Subcutaneous abdominal adipose tissue (tissue), 5 donors: ENCODE results near the gene ZNHIT3.
"Not testable (repeated sequence)": the region's sequence is repeated elsewhere in the genome, so short reads cannot be mapped to it uniquely, and the experiment has no call there.

Experiments
- H3K27ac ChIP-seq: one replicate; pipeline ENCODE4 v1.7.0; 2013; ENCODE audit warnings: low read depth, mild to moderate bottlenecking, inconsistent platforms, low read length, moderate library complexity
- H3K27me3 ChIP-seq, 5 donors: one replicate each; pipeline ENCODE4 v1.7.0; 2013; ENCODE audit warnings: low read length in 5 of 5, inconsistent platforms in 1 of 5; ENCODE audit not compliant: control insufficient read depth in 5 of 5, insufficient read depth in 4 of 5
- H3K36me3 ChIP-seq, 5 donors: one replicate each; pipeline ENCODE4 v1.7.0; 2013; ENCODE audit warnings: low read length in 5 of 5; ENCODE audit not compliant: control insufficient read depth in 5 of 5, insufficient read depth in 5 of 5
- H3K4me1 ChIP-seq, 5 donors: one replicate each; pipeline ENCODE4 v1.7.0; 2013; ENCODE audit warnings: low read length in 5 of 5, mild to moderate bottlenecking in 3 of 5, moderate library complexity in 1 of 5; ENCODE audit not compliant: control insufficient read depth in 5 of 5, insufficient read depth in 5 of 5
- H3K4me3 ChIP-seq, 5 donors: one replicate each; pipeline ENCODE4 v1.7.0; 2013; ENCODE audit warnings: low read length in 5 of 5, low read depth in 1 of 5
- H3K9ac ChIP-seq, 5 donors: one replicate each; pipeline ENCODE4 v1.7.0; 2013; ENCODE audit warnings: low read length in 5 of 5, mild to moderate bottlenecking in 4 of 5, moderate library complexity in 3 of 5
- H3K9me3 ChIP-seq, 5 donors: one replicate each; pipeline ENCODE4 v1.7.0; 2013; ENCODE audit warnings: low read length in 5 of 5; ENCODE audit not compliant: control insufficient read depth in 5 of 5
- donor health status: healthy.
- donor health status: healthy.
- donor health status: healthy.
- donor health status: healthy.
- donor health status: healthy.

Gene ZNHIT3

DNA sequence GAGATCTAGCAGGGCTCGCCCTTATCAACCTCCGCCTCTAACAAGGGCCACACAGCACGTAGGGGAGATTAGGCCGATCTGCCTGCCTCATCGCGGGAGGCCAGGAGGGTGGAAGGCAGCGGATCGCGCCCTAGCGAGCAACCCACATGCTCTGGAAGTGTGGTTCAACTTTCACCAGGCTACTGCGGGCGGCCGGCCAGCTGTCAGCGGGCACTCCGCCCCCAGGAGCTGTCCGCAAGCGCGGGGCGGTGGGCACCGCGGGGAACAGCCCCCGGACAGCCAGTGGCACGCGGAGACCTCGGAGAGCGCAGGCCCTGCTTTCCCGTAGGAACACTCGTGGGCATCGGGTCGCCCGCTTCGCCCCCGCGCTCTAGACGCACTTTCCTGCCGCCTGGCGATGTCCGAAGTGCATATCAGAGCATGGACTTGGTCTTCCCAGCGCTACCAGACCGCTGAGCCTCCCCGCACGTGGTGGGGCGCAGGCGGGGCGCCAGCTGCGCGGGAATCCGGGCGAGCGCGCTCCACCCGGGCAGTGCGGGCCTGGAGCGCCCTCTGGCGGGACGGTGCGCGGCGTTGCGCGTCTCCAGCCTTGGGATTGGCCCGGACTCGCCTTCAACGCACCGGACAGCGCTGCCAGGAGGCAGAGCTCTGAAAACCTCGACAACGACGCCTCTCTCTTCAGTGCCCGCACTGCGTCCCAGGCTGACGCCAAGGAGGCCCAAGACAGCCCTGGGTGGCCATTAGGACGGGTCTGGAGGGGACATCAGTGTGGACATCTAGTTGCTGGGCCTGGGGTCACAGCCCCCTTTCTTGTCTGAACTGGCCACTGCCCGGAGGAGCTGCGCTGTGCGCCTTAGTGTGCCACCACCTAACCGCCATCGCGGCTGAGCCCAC lies 3.6 kb upstream of the ZNHIT3 start:
- Histone ChIP-seq H3K27ac (no peak overlapping the region), H3K9ac (peak overlapping the region in 3 of 5 donors; percentile 58 to 68 (median 66)), H3K9me3 (no peaks in the 10 kb centered on the region), H3K4me1 (peaks cover 1 to 36% (median 31%) of the 10 kb centered on the region in 5 donors), H3K4me3 (peak overlapping the region; percentile 59 to 68 (median 65)), H3K27me3 (peaks cover 0 to 3% (median 3%) of the 10 kb centered on the region in 5 donors), H3K36me3 (no peaks in the 10 kb centered on the region)

DNA sequence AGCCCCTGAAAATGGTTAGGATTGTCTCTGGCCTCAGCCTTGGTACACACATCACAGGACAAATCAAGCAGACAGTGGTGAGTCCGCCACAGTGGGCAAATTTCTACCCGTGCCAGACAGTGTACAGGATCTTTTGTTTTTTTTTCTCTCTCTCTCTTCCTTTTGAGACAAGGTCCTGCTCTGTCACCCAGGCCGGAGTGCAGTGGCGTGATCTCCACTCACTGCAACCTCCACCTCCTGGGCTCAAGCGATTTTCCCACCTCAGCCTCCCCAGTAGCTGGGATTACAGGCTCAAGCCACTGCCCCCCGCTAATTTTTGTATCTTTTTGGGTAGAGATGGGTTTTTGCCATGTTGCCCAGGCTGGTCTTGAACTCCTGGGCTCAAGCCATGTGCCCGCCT lies 2.5 kb upstream of the ZNHIT3 start:
- H3K27me3 ChIP-seq, H3K4me3 ChIP-seq, H3K36me3 ChIP-seq, H3K9me3 ChIP-seq, H3K9ac ChIP-seq, H3K27ac ChIP-seq: not testable (repeated sequence)
- peaks cover 1 to 37% (median 34%) of the 10 kb centered on the region in 5 donors for H3K4me1 ChIP-seq

DNA sequence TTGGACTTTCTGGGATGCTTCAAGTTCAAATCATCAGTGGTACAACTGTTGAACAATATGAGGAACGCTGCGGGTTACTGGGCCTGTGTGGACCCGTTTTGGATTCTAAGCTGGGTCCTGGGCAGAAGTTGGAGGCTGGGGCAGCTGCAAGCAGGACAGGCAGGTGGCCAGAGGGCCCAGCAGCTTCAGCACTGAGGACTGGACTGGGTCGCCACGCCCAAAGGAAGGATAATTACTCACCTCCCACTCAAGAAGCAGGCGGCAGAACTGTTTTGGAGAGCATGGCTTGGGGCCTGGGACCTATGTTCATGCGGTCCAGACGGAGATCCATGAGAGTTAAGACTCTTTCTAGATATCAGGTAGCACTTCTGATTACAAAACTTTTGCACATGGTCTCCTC lies 1.5 kb upstream of the ZNHIT3 start:
- Histone ChIP-seq H3K36me3 (peaks cover 0 to 4% (median 0%) of the 10 kb centered on the region in 5 donors), H3K9me3 (no peaks in the 10 kb centered on the region), H3K27ac (no peak overlapping the region), H3K4me3 (no peak overlapping the region), H3K4me1 (peaks cover 1 to 37% (median 34%) of the 10 kb centered on the region in 5 donors), H3K27me3 (peaks cover 0 to 3% (median 0%) of the 10 kb centered on the region in 5 donors), H3K9ac (no peak overlapping the region)

DNA sequence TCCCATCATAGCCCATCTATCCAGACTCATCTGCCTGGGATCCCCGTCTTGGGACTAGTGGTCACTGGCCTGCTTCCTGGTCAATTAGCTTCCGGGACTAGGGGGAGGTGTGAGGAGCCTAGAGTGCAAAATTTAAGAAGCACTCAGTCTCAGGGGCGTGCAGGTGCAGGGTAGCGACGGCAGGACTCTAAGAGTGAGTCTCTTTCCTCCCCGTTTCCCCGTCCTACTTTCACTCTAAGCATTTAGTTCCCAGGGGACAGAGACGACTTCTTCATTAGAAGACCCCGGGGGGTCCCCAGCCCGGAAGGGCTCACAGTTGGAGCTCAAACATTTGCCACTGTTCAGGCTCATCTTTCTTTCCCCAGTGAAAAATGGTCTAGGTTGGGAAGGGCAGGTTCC lies 677 bp upstream of the ZNHIT3 start:
- H3K4me1 ChIP-seq: peaks cover 1 to 37% (median 34%) of the 10 kb centered on the region in 5 donors
- H3K9ac ChIP-seq: peak overlapping the region in 2 of 5 donors; percentile 95 to 98
- H3K27ac ChIP-seq: no peak overlapping the region
- H3K36me3 ChIP-seq: peaks cover 0 to 4% (median 0%) of the 10 kb centered on the region in 5 donors
- H3K27me3 ChIP-seq: peaks cover 0 to 3% (median 0%) of the 10 kb centered on the region in 5 donors
- no peaks in the 10 kb centered on the region for H3K9me3 ChIP-seq
- peak overlapping the region; percentile 86 to 96 (median 95) for H3K4me3 ChIP-seq

DNA sequence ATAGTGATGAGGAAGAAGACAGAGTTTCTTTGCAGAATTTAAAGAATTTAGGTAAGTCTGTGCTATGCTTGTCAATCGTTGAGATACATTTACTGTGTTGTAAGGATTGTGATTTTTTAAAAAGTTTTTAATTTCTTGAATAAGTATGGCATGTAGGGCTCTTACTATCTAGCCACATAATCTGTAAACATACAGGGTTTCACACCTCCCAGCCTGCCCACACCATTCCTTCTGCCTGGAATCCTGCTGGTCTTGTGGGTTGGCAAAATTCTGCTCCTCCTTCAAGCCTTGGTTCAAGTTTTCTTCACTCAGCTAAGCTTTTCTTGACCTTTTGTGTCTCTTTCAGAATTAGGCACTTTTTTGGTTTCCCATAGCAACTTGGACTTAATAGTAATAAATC lies 7.5 kb downstream of the ZNHIT3 start:
- Histone ChIP-seq H3K9ac (no peak overlapping the region), H3K27me3 (no peaks in the 10 kb centered on the region), H3K4me3 (no peak overlapping the region), H3K4me1 (peaks cover 0 to 22% (median 10%) of the 10 kb centered on the region in 5 donors), H3K9me3 (no peaks in the 10 kb centered on the region), H3K36me3 (peaks cover 14 to 75% (median 61%) of the 10 kb centered on the region in 5 donors), H3K27ac (no peak overlapping the region)

DNA sequence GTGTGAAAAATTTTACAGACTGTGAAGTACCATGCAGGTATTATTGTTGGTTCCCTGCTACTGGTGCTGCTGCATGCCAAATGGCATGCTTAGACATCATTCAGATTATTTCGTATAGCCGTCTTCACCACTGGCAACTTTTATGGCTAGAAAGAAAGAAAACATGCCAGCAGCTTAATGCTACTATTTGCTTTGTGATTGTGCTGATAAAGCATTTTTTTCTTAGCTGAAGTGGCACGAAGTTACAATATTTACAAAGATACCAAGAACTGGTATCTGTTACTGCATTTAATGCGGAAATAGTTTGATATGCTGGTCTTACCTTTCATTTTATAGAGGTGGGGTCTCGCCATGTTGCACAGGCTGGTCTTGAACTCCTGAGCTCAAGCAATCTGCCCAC lies 8.2 kb downstream of the ZNHIT3 start:
- Histone ChIP-seq H3K27ac (no peak overlapping the region), H3K4me3 (no peak overlapping the region), H3K9me3 (no peaks in the 10 kb centered on the region), H3K4me1 (peaks cover 0 to 22% (median 10%) of the 10 kb centered on the region in 5 donors), H3K27me3 (no peaks in the 10 kb centered on the region), H3K9ac (no peak overlapping the region), H3K36me3 (peaks cover 14 to 75% (median 61%) of the 10 kb centered on the region in 5 donors)

DNA sequence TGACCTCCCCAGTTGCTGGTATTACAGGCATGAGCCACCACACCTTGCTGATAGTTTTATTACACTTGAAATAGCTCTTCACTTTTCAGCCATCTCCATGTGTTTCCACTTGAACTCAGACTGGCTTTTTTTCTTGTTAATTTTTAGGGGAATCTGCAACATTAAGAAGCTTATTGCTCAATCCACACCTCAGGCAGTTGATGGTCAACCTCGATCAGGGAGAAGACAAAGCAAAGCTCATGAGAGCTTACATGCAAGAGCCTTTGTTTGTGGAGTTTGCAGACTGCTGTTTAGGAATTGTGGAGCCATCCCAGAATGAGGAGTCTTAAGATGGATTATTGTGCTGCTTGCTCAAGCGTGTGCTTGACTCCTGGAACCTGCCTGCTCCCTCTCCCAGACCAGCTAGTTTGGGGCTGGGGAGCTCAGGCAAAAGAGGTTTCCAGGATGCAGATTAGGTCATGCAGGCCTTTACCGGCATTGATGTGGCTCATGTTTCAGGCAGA lies 8.6 kb downstream of the ZNHIT3 start:
- Histone ChIP-seq H3K4me1 (peaks cover 0 to 22% (median 10%) of the 10 kb centered on the region in 5 donors), H3K27me3 (no peaks in the 10 kb centered on the region), H3K9me3 (no peaks in the 10 kb centered on the region), H3K27ac (no peak overlapping the region), H3K4me3 (no peak overlapping the region), H3K9ac (no peak overlapping the region), H3K36me3 (peaks cover 14 to 76% (median 61%) of the 10 kb centered on the region in 5 donors)

DNA sequence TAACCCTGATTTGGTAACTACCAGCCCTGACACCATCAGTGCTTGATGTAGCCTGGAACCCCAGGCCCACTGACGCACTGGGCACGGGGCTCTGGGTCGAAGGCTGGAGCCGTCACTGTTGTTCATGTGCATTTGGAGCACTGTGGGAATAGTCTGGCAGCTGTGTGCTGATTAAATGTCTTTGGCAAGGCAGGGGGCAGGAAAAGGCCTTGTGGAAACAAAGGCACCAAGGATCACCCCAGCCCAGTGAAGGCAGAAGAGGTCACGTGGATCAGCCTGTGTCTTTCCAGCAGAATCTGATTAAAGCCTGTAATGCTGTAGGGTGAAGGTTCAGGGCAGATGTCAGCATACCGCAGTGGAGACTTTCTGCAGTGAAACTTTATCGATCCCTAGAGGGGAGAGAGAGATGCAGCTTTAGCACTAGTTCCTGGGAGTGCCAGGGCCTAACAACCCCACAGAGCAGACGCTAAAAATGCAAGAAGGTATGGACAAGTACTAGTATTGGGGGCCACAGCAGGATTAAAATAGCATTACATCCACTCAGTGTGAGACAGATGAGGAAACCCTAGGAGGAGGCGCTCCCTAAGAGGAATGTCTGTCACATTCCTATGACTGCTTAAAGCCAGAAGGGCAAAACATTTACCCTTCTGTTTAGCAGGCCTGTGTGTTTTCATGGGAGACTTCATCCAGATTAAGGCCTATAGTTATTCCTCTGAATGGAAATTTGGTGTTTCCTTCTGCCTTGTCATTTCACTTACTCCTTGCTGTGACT lies 9.7 kb downstream of the ZNHIT3 start:
- no peaks in the 10 kb centered on the region for H3K9me3 ChIP-seq
- peaks cover 17 to 84% (median 69%) of the 10 kb centered on the region in 5 donors for H3K36me3 ChIP-seq
- H3K27ac ChIP-seq: peak overlapping the region; percentile 39
- no peak overlapping the region for H3K4me3 ChIP-seq
- no peak overlapping the region for H3K9ac ChIP-seq
- H3K4me1 ChIP-seq: peaks cover 0 to 22% (median 10%) of the 10 kb centered on the region in 5 donors
- H3K27me3 ChIP-seq: no peaks in the 10 kb centered on the region

DNA sequence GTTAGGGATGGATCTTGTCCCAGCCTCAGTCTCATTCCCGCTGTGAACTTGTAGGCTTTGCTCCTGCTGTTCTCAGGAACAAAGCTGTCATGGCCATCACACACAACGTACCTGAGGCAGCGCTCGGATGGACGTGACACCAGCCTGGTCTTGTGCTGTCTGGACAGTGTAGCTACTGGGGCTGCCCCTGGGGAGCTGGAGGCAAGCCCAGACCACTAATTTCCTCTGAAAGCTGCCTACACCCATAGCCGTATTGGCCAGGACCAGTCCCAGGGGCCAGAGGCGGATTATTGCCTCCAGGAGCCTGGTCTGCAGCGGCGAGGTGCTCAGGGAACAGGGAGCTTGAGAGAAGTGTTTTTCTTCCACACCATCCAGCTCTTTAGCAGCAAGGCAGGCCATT lies 11.7 kb downstream of the ZNHIT3 start:
- no peak overlapping the region for H3K27ac ChIP-seq
- no peaks in the 10 kb centered on the region for H3K9me3 ChIP-seq
- H3K36me3 ChIP-seq: peaks cover 17 to 77% (median 68%) of the 10 kb centered on the region in 5 donors
- no peaks in the 10 kb centered on the region for H3K27me3 ChIP-seq
- no peak overlapping the region for H3K4me3 ChIP-seq
- peaks cover 0 to 22% (median 10%) of the 10 kb centered on the region in 5 donors for H3K4me1 ChIP-seq
- no peak overlapping the region for H3K9ac ChIP-seq
